Peyer's patch (tissue), 4 donors: ENCODE measurements around the gene TOMM6.

Experiments used
- POLR2A ChIP-seq, 2 donors: fragments of 450-650 bp; IDR thresholded peaks; one replicate each; pipeline ENCODE4 v1.5.1; 2017; ENCODE audit warnings: antibody characterized with exemption in 2 of 2, mild to moderate bottlenecking in 2 of 2, moderate library complexity in 2 of 2
- TF ChIP-seq, protein P1 (sequence below), 6 experiments: fragments of 450-650 bp in 4 of 6; fragments of 200-600 bp in 2 of 6; sonication (generic) in 1 of 6; IDR thresholded peaks; one replicate each; pipeline ENCODE4 v1.5.1; 2017 to 2019; ENCODE audit warnings: antibody characterized with exemption in 6 of 6, mild to moderate bottlenecking in 3 of 6, moderate library complexity in 1 of 6

DNA sequence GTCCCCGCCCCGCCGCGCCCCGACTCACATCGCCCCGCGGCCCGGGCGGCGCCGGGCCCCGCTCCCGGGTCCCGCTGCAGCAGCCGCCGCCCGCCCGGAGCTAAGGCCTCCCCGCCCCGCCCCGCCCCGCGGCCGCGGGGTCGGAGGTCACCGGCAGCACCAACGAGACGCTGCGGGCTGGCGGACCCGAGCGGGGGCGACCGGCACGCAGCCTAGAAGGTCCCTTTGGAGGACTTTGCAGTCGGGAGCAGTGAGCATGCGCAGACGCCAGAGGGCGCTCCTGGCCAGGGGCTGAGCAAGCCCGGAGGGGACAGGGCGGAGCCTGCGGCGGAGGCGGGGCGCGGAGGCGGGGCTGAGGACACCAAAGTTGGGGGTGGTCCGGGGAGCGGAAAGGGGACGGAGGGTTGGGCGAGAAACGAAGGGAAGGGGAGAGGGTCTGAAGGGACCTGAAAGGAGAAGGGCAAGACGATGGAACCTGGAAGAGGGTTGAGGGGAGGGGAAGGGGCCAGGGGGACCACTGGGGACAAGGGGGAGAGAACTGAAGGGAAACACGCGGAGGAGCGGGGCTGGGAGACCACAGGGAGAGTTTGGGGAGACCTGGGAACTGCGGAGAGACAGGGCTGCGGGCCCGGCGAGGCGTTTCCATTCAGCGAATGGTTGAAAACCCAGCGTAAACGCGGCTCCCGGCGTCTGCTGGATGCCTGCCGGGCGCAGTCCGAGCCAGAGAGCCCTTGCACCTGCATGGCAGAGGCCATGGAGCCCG is 7.5 kb upstream of the TOMM6 start, which contains the start of gene FRS3:
- peak in 1 of 2 donors; percentile 33 for TF ChIP-seq POLR2A (IDR thresholded peaks at IDR 0.05)
- TF ChIP-seq, protein P1, sequence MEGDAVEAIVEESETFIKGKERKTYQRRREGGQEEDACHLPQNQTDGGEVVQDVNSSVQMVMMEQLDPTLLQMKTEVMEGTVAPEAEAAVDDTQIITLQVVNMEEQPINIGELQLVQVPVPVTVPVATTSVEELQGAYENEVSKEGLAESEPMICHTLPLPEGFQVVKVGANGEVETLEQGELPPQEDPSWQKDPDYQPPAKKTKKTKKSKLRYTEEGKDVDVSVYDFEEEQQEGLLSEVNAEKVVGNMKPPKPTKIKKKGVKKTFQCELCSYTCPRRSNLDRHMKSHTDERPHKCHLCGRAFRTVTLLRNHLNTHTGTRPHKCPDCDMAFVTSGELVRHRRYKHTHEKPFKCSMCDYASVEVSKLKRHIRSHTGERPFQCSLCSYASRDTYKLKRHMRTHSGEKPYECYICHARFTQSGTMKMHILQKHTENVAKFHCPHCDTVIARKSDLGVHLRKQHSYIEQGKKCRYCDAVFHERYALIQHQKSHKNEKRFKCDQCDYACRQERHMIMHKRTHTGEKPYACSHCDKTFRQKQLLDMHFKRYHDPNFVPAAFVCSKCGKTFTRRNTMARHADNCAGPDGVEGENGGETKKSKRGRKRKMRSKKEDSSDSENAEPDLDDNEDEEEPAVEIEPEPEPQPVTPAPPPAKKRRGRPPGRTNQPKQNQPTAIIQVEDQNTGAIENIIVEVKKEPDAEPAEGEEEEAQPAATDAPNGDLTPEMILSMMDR (IDR thresholded peaks at IDR 0.05): peak; percentile 94 to 99 (median 97)
